NCI-H748 (cell line): ENCODE measurements around the gene PEDS1.
"Not testable (repeated sequence)": the region's sequence is repeated elsewhere in the genome, so short reads cannot be mapped to it uniquely, and the experiment has no call there.

Experiments used
- DNase-seq: peaks from one replicate; lab custom pipeline; 2025; ENCODE audit not compliant: unreplicated experiment; lab: John Stamatoyannopoulos, UW

Gene PEDS1

DNA sequence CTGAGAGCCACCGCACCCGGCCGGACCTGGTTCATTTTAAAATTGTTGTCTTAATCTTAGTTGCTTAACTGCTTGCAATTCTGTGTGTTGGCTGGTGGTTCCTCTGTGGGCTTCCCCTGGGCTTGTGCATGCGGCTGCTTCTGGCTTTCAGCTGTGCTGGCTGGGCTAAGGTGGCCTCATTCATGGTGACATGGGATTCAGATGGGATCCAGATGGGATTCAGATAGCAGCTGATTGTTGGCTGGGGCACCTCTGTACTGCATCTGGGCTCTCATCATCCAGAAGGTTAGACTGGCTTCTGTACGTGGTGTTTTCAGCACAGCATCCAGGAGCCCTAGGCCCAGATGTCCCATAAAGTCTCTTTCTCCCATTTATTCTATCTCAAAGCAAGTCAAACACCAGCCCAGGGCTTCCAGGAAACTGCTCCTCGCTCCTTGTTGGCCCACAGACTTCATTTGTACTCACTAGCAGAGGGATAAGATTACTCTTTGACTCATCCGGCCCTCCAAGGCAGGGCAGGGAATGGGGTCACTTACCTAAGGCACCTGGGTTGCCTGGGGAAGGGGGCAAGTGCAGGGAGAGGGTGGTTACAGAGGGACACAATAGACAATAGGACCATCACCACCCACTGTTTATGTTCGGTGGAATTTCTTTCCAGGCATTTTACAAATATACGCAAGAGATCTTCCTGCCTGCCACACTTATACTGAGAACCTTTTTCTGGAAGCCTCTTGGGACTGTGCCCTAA is 10.2 kb upstream of the PEDS1 start:
- DNase-seq = no peak

DNA sequence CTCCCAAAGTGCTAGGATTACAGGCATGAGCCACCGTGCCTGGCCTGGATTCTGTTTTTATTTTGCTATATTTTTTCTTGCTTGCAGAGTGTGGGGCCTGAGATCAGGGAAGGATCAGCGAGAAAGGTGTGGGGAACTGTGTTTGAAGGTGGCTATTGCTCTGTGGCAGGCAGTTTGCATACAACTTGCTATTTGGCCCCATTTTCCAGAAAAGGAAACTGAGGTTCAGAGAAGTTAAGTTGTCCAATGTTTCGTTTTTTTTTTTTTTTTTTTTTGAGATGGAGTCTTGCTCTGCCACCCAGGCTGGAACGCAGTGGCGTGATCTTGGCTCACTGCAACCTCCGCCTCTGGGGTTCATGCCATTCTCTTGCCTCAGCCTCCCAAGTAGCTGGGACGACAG is 8.0 kb upstream of the PEDS1 start:
- DNase-seq = not testable (repeated sequence)

DNA sequence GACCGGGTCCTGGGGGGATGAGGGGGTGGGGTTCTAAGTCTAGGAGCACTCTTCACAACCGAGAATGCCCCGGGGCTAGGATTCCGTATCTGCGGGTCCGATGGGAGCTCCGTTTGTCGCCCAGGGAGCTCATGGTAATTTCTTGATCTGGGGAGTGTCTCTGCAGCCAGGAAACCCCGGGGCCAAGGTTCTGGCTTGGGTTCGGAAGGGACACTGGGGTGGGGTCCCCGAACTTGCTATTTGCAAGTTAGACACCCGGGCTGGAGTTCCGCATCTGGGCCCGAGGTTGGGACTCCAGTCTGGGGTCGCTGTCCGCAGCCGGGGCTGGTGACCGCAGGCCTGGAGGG is 397 bp downstream of the PEDS1 start:
- DNase-seq = no peak

DNA sequence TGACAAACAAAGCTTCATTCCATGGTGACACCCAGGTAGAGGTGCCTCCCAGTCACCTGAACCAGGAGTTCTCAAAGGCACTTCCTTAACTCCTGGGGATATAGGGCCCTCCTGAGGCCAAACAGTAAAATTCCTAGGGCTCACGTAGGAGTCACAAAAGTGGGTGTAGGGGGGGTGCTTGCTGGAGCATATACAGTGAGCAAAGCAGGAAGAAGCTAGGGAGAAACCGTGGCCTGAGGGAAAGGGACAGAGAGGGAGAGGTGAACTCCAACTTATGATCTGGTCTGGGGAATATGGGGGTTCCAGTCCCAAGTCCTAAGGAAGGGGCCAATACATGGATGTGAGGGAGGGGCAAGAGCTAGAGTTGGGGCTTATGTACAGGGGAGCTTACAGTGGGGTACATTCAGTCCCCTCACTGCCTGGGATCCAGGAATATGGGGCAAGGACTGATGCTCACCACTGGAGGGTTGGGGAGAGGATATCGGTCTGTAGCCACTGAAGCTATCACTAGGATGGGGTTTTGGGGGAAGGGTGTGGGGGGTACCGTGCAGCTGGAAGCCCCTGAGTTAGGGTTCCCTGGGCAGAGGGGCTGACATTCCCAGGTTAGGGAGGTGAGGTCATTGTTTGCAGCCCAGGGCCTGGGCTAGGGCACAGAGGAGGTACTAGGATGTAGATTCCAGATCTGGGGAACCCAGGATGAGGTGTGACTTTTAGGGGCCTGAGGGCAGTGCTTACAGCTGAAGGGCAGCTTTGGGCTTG is 950 bp downstream of the PEDS1 start:
- peak; percentile 12 for DNase-seq

DNA sequence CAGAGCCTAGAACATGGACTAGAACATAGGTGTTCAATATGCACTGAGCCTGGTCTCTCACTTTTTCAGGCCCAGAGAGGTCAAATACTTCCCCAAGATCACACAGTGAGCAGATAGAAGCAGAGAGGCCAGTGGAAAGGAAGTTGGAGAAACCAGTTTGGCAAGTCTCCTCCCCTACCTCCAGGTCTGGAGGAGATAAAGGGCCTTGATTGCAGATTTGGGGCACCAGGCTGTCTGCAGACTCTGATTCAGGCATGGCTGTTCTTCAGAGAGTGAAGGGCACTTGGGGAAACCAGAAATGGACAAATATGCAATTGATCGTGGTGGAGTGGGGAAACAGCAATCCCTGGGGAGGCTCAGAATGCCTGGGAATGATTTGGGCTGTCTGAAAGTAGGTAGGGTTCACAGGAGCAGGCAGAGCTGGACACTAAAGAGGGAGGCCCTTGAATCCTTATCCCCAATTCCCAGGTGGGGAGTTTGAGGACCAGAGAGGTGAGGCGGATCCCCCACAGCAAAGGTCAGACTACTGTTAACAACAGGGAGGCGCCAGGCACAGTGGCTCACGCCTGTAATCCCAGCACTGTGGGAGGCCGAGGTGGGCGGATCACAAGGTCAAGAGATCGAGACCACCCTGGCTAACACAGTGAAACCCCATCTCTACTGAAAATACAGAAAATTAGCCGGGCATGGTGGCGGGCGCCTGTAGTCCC is 2.3 kb downstream of the PEDS1 start:
- DNase-seq = peak; percentile 30

DNA sequence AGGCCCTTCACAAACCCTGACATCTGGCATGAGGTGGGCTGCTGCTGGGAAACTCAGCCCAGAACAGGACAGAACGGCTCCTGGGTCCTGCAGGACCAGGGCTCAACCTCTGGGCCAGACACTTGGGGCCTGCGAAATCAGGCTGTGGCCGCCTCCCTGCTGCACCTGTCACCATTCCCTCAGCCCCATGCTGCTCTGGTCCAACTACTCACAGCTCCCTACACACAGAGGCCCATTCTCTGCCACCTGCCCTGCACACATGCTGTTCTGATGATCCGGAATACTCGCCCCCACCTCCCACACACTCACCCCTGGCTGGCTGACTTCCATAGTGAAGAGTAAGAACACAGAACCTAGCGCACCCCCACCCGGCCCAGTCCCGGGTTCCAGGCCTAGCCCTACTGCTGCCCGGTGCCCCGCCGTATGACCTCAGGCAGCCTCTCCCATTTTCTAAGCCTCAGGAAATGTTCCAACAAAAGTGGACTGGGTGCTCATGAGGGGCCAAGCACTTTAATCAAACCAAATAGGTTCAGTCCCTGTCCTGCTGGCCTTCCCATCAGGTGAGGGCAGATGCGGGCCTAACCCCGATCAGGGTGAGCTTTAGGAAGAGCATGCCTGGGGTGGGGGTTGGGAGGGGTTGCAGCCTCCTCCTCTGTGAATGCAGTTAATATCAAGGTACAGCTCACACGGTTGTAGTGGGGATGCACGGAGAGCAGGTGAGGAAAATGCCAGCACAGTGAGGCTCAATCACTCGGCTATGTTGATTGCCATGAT is 3.9 kb downstream of the PEDS1 start:
- no peak for DNase-seq

DNA sequence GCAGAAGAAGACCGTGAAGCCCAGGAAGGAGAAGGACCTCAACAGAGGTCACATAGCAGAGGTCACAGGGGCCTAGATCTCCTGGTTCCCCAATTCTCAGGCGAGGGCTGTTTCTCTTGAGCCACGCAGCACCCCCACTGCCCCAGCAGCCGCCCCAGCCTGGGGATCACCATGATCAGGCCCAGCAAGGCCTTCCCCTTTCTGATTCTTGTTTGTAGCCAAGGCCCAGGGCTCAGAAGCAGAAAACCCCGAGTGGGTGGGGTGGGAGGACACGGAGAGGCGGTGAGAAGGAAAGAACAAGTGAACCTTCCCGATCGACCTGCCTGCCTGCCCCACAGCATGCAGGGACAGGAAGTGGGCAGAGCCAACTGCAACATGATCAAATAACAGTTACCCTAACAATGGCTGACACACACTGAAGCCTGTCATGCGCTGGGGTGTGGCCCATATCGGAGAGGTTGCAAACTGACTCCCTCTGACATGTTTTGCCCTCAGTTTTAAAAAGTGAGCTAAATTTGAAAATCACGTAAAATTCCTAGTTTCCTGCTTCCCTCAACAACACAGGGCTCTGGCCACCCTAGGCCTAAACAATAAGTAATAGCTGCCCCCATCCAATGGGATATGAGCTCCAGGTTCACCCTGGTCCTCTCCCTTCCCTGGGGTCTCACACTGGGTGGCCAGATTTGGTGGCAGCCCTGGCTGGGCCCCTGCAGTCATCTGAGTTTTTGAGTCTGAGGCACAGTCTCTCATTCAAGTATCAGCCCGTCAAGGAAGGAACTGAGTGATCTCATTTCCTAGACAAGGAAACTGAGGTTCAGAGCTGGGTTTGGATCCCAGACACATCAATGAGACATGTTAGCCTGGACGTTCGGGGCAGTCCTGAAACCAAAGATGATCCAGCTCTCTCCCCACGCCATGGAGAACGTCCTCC is 6.5 kb downstream of the PEDS1 start:
- peak; percentile 45 for DNase-seq

DNA sequence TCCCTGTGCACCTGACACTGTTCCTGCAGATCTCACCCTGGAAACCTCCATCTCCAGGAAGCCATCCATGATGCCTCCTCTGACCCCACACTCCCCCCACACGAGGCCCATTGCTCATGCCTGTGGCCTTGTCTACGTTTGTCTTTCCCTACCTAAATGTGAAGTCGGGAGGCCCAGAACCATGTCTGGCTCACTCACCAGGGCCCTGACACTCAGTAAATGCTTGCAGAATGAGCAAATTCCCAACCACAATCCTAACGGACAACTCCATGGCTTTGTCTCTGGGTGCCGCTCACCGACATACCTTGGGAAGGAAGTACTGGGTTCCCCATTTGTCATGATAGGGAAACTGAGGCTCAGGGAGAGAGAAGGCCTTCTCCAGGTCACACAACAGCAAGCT is 7.3 kb downstream of the PEDS1 start:
- no peak for DNase-seq

DNA sequence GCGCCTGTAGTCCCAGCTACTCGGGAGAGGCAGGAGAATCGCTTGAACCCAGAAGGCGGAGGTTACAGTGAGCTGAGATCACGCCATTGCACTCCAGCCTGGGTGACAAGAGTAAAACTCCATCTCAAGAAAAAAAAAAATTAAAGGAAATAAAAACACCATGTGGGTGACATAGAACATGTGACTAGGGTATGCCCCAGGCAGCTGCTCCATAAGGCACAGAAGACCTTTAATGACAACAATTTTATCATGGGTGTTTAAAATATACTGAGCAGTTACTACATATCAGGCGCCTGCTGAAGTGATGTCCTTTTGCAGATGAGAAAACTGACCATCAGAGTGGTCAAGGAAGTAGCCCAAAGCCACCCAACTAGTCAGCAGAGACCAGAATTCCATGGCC is 8.0 kb downstream of the PEDS1 start:
- no peak for DNase-seq

DNA sequence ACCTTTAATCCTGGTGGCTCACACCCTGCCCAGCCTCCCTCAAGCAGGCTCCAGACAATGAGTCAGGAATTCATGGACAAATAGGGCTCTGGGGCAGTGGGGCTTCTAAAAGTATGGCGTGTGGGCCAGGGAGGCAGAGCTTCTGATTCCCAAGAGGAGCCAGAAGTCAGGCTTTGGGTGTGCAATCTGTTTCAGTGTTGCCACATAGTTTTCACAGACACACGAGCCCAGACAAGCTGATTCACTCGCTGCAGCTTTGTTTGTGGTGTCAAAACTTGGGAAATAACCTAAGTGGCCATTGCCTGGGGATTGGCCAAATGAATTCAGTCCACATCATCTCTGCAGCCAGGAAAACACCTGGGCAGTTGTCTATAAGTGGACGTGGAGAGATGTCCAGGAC is 9.2 kb downstream of the PEDS1 start:
- no peak for DNase-seq

DNA sequence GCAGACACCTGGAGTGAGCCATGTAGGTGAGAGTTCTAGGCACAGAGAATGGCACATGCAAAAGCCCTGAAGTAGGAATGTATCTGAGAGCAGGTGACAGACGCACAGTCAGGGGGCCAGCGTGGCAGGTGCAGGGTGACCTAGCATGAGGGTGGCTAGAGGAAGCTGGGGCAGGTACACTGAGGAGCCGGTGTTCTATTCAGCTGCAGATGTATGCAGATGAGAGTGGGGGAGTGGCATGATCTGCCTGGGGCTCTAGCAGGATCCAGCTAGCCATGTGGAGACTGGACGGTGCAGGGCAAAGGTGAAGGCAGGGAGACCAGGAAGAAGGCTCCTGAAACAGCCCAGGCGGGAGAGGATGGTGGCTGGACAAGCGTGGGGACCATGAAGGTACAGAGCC is 10.7 kb downstream of the PEDS1 start:
- no peak for DNase-seq

DNA sequence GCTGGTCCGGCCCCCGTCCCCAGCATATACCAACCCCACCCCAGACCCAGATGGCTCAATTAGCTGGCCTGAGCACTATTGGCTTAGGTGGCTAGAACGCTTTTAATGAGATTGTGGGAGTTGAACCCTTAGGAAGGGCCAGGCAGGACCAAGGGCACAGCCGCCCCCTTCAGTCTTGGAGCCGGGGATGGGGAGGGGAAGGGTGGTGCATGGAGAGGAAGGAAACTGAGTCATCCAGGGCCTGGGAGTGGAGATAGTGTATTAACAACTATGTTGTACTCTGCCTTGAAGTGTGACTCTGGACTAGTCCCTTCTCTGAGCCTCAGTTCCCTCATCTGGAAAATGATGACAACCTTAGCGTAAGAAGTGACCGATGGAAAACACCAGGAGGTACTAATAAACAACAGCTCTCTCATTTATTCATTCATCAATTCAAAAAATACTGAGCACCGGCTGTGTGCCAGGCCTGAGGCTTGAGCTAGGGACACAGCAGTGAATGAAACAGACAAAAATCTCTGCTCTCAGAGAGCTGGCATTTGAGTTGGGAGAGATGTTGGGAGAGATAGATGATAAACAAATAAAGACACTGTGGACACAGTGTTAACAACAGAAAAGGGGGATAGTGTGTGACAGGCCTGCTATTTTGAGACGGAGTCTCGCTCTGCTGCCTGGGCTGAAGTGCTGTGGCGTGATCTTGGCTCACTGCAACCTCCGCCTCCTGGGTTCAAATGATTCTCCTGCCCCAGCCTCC is 11.5 kb downstream of the PEDS1 start:
- DNase-seq = no peak

DNA sequence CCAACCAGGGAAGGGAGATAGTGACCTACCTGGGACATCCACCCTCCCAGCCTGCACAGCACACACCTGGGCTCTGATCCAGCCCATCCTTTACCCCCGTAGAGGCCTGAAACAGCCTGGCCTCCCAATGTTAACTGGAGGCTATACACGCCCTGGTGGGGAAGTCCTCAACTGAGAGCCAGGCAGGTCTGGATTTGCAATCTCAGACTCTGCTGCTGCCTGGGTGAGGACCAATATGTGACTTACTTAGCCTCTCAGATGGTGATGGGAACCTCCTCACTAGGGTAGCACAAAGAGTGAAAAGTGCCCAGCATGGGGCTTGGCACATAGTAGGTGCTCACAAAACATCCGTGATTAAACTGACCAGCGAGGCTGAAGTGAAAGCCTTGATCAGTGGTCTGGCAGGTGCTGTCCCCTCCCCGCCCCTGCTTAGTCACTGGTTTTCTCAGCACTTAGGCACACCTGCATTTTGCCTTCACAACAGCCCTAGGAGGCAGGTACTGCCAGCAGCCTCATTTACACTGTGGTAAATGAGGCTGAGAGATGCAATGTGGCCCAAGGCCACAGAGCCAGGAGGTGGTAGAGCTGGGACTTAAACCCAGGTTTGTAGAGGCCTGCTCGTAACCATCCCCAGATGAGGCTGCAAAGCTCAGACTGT is 12.4 kb downstream of the PEDS1 start:
- no peak for DNase-seq

DNA sequence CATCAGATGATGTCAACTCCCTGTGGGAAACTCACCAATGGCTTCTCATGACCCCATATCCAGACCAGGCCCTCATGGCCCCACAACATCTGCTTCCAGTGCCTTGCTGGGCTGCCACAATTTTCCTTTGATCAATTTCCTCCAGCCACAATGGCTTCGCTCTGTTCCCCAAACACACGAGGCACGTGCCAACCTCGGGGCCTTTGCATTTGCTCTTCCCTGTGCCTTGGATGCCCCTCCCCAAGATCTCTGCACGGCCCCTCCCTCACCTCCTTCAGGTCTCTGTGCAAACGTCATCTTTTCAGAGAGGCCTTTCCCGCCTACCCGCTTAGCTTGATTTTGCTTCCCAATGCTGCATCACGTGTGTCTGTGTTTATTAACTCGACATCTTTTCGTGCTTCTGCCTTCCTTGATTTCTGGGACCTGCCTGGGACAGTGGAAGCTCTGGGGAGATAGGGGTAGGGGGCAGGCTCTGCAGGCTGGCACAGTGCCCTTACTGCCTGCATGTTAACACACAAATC is 13.1 kb downstream of the PEDS1 start:
- DNase-seq = no peak

DNA sequence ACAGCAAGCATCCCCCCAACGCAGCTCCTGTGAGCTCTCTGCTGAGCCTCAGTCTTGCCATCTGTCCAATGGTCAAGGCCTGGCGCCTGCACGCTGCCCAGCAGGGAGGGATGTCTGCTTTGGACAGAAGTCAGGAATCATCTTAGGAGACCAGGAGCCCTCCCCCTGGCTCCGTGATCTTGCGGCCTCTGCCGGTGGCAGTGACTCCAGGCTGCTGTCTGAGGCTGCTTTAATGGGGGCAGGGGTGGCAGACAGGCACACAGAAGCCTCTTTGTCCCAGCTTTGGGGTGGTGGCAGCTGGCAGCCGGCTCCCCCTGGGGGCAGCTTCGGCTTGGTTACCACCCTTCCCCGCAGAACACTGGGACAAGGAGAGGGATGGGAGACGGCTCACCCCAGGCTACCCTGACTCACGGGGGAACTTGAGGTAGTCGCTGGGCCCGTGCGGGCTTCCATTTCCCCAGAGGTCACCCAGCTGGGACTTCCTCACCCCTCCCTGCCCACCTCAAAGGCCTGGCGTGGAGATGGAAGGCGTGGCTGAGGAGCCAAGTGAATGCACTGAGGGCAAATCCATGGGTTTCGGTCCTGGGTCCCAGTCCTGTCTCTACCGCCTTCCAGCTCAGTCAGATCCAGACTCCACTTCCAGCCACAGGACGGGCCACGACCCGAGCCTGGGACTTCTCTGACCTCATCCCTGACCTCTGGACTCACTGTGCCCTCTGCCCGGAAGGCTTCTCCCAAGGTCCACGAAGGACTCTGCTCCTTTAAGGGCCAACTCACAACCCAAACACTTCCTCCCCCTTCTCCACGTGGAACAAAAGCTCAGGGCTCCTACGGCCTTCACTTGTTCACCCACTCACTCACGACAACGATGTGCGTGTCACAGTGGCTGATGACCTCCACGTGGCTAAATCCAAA is 14.8 kb downstream of the PEDS1 start:
- no peak for DNase-seq

DNA sequence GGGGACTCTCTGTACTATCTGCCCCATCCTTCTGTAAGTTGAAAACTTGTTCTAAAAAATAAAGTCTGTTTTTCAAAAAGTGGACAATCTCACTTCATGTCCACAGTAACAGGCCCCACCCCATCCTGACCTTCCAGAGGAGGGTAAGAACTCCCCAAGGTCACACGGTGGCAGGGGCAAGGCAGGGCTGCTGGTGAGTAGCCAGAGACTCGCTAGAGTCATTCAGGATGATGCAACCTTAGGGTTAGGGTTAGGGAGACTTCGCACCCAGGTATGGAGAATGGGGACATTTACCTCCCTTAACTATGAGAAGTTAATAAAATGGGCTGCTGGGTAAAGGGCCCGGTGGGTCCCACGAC is 15.4 kb downstream of the PEDS1 start:
- DNase-seq = no peak

DNA sequence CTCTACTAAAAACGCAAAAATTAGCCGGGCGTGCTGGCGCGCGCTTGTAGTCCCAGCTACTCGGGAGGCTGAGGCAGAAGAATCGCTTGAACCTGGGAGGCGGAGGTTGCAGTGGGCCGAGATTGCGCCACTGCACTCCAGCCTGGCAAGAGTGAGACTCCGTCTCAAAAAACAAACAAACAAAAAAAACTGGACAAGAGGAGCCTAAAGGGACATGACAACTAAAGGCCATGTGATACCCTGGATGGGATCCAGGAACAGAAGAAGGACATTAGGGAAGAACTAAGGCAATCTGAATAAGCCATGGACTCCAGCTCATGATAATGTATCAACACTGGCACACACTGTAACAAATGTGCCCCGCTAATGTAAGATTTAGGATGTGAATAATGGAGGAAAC is 15.8 kb downstream of the PEDS1 start:
- not testable (repeated sequence) for DNase-seq
